ENCODE results near the gene PLOD1.

DNA sequence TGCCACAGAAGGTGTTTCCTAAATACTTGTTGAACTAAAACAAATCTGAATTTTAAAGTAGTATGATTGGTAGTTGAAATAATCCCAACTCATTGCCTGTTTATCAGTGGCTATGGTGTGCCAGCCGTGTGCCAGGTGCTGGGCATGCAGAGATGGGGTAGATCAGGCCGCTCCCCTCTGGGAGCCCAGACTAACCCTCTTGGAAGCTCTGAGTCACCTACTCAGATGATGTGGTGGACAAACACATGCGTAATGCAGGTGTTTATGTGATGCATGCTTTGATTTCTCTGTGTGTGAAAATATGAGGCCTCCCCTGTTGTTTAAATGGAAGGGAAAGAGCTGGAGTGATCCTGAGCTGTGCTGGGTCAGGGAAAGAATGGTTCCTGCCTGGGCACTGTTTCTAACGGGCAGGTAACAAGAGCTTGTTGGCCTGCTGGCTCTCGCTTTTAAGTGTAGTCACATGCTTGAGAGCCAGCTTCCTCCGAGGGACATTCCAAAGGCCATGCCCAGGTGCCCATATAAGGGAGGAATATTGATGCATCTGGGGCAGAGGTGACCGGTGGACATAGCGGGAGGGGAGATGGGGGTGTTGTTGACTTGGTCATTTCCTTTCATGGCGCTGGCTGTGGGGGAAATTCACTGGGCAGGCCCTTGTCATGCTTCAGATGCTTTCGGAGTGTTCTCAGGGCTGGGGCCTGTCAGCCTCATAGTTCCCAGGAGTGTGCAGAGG lies 56.0 kb downstream of the PLOD1 start:
- TF ChIP-seq, protein P1, sequence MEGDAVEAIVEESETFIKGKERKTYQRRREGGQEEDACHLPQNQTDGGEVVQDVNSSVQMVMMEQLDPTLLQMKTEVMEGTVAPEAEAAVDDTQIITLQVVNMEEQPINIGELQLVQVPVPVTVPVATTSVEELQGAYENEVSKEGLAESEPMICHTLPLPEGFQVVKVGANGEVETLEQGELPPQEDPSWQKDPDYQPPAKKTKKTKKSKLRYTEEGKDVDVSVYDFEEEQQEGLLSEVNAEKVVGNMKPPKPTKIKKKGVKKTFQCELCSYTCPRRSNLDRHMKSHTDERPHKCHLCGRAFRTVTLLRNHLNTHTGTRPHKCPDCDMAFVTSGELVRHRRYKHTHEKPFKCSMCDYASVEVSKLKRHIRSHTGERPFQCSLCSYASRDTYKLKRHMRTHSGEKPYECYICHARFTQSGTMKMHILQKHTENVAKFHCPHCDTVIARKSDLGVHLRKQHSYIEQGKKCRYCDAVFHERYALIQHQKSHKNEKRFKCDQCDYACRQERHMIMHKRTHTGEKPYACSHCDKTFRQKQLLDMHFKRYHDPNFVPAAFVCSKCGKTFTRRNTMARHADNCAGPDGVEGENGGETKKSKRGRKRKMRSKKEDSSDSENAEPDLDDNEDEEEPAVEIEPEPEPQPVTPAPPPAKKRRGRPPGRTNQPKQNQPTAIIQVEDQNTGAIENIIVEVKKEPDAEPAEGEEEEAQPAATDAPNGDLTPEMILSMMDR (optimal IDR thresholded peaks at IDR 0.05 in 1 of 3, IDR thresholded peaks at IDR 0.05 in 1 of 3, conservative IDR thresholded peaks at IDR 0.05 in 1 of 3; ENCODE audit: extremely low read depth in 1 of 3, insufficient read depth in 2 of 3, low read length in 3 of 3) = no peak
- TF ChIP-seq EZH2 (IDR thresholded peaks at IDR 0.05; ENCODE audit: low read length) = no peak
